ENCODE measurements around the gene FAAP20. TPM values are rescaled to one million over a fixed set of nuclear protein-coding genes. Genes with fewer than 3 reads are reported as not detected.
A peak's percentile ranks its signal among the peaks of the same experiment; 100 is the strongest.

The FAAP20 gene
- polyA plus RNA-seq, 2 of the 4 experiments (the other 2 are of a cell fraction) = 5.1 to 26.0 TPM

DNA sequence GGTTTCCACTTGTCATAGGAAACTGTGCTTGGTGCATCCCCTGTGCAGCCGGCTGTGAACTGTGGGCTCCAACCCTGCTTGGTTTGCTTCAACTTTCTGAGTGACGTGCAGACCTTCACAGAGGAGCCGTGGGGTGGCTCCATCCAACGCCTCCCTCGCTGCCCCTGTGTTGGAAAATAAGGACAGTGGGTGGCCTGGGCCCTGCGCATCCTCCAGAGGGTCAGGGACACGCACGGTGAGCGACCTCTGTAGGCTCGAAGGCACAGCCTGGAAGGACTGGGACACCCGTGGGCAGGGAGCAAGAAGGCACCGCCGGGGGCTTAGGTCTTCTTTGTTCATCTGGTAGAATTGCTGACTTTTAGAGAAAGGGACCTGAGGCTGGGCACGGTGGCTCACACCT is 6.5 kb upstream of the FAAP20 start:
- no peak overlapping the region for H3K4me2 ChIP-seq
- POLR2A ChIA-PET = no interaction called here
- FAIRE-seq (no peak), DNase-seq (ENCODE audit: low read depth in 1 of 2, low spot score in 1 of 2) (no peak), ATAC-seq (no peak)
- no peak overlapping the region for H3K4me3 ChIP-seq
- no peaks in the 10 kb centered on the region for H3K9me3 ChIP-seq
- CTCF ChIA-PET = interaction anchor here (10.4 kb wide), 1 partner anchor 183 kb away, joined by 267 read pairs; the partner anchor contains the start of genes MORN1 and RER1
- H3K27ac ChIP-seq = no peak overlapping the region
- H3K4me1 ChIP-seq = peaks cover 17% of the 10 kb centered on the region
- TF ChIP-seq RFX5 (IDR thresholded peaks at IDR 0.05) (no peak), CHD4 (IDR thresholded peaks at IDR 0.05; ENCODE audit: borderline replicate concordance) (no peak), EP300 (IDR thresholded peaks at IDR 0.05) (no peak), TFCP2L1 (CRISPR knock-in tag; IDR thresholded peaks at IDR 0.05) (no peak), RARB (CRISPR knock-in tag; IDR thresholded peaks at IDR 0.05) (no peak), ZFP36 (IDR thresholded peaks at IDR 0.05; ENCODE audit: borderline replicate concordance, partially characterized antibody) (no peak), NPAS2 (CRISPR knock-in tag; IDR thresholded peaks at IDR 0.05; ENCODE audit: borderline replicate concordance) (no peak), GATA3 (IDR thresholded peaks at IDR 0.05; ENCODE audit: borderline replicate concordance) (no peak)
- 89% methylated on average over 6 of the region's 14 CpGs for WGBS (ENCODE audit: missing lambda C conversion rate)

DNA sequence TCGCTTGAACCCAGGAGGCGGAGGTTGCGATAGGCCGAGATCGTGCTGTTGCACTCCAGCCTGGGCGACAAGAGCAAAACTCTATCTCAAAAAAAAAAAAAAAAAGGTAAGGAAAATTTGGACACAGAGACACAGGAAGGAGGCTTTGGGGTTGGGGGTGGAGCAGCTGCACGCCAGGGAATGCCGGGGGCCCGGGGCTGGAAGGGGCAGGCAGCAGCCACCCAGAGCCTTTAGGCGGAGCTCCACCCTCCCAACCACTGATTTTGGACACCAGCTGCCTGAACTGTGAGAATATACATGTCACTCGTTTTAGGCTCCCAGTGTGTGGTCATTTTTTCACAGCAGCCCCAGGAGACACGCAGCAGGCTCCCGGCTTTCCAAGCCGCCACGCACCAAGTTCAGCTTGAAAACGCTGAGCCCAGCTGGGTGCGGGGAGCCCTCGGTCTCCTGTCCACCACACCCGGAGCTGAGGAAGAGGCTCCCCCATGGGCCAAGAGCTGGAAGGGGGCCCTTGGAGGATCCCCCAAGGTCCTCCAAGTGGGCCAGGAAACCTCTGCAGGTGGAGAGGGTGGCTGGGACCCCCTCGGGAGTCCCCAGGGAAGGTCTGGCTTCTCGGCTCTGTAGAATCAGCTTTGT is 5.9 kb upstream of the FAAP20 start:
- no peak for FAIRE-seq

DNA sequence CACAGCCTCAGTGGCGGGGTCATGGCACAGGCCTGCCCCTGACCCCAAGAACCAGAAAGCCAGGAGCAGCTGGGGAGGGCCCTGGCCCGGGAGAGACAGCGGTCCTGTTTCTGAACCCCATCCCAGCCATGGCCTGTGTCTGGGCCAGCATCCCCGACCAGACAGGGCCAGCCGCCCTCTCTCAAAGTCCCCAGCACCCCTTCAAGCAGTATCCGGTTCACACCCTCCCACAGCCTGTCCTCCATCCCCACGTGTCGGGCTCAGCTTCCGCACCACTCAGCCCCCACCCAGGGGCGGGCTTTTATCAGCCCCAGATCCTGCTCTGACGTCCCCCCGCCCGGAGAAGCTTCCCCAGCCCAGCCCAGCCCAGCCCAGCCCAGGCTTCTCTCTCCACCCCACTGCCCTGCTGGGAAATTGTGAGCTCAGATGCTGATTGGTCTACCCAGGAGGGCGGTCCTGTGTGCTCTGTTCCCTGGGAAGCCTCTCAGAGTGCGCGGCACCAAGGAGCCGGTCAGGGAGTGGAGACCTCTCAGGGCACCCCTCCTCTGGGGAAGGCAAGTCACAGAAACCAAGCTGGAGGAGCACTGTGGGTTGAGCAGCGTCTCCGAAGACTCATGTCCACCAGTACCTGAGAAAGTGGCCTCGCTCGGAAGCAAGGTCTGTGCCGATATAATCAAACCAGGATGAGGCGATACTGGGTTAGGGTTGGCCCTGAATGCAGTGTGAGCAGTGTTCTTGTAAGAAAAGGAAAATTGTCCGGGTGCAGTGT is 4.7 kb upstream of the FAAP20 start:
- no peaks in the 10 kb centered on the region for H3K9me3 ChIP-seq
- FAIRE-seq (no peak), DNase-seq (ENCODE audit: low read depth in 1 of 2, low spot score in 1 of 2) (peak; percentile 77 to 91), ATAC-seq (peak; percentile 60 to 87)
- peaks cover 12% of the 10 kb centered on the region for H3K4me1 ChIP-seq
- peak overlapping the region; percentile 41 for H3K4me3 ChIP-seq
- H3K27ac ChIP-seq = peak overlapping the region; percentile 65 to 86
- TF ChIP-seq, protein P1, sequence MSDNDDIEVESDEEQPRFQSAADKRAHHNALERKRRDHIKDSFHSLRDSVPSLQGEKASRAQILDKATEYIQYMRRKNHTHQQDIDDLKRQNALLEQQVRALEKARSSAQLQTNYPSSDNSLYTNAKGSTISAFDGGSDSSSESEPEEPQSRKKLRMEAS (IDR thresholded peaks at IDR 0.05) = peak; percentile 30; the same call in 1 of the 2 replicates
- TF ChIP-seq PHF8 (IDR thresholded peaks at IDR 0.05; ENCODE audit: borderline replicate concordance, low read depth) = no peak
- TF ChIP-seq POLR2A (IDR thresholded peaks at IDR 0.05; ENCODE audit: low read length) = peak; percentile 41
- 35% methylated on average over 20 of the region's 24 CpGs for WGBS (ENCODE audit: missing lambda C conversion rate)
- POLR2A ChIA-PET = interaction anchor here (0.6 to 1.2 kb wide), 5 partner anchors 10 to 192 kb away, joined by 3 to 6 read pairs (median 4); partner anchors contain the start of genes MORN1 and RER1
- CTCF ChIA-PET = interaction anchor here (0.7 to 10.4 kb wide), 3 partner anchors 13 to 185 kb away, joined by 3 to 267 read pairs (median 4); partner anchors contain the start of genes MORN1 and RER1
- peak overlapping the region; percentile 61 for H3K4me2 ChIP-seq

More for the DNA sequence above, 5.9 kb upstream of the FAAP20 start:
- ChIA-PET CTCF (interaction anchor here (0.6 to 10.4 kb wide), 3 partner anchors 57 to 184 kb away, joined by 3 to 267 read pairs (median 4); partner anchors contain the start of genes MORN1 and RER1), POLR2A (no interaction called here)
- ATAC-seq (no peak), DNase-seq (ENCODE audit: low read depth in 1 of 2, low spot score in 1 of 2) (no peak)
- WGBS (ENCODE audit: missing lambda C conversion rate) = 86% methylated on average over 17 of the region's 21 CpGs
- Histone ChIP-seq H3K4me1 (peaks cover 15% of the 10 kb centered on the region), H3K4me2 (no peak overlapping the region; the same call in 2 of the 3 replicates), H3K27ac (no peak overlapping the region), H3K4me3 (no peak overlapping the region), H3K9me3 (no peaks in the 10 kb centered on the region)
- TF ChIP-seq ESRRA (IDR thresholded peaks at IDR 0.05; ENCODE audit: borderline replicate concordance, low read length) = no peak
- no peak for TF ChIP-seq RAD21 (conservative IDR thresholded peaks at IDR 0.05 in 1 of 2, IDR thresholded peaks at IDR 0.05 in 1 of 2)
- TF ChIP-seq SREBF2 (IDR thresholded peaks at IDR 0.05) = no peak
- TF ChIP-seq ZSCAN20 (CRISPR knock-in tag; IDR thresholded peaks at IDR 0.05) = no peak
- TF ChIP-seq, protein P2, sequence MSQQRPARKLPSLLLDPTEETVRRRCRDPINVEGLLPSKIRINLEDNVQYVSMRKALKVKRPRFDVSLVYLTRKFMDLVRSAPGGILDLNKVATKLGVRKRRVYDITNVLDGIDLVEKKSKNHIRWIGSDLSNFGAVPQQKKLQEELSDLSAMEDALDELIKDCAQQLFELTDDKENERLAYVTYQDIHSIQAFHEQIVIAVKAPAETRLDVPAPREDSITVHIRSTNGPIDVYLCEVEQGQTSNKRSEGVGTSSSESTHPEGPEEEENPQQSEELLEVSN (IDR thresholded peaks at IDR 0.05; ENCODE audit: borderline replicate concordance, low read depth) = no peak
- no peak for TF ChIP-seq MAZ (IDR thresholded peaks at IDR 0.05; ENCODE audit: borderline replicate concordance, low read depth, low read length)
- TF ChIP-seq BHLHE40 (IDR thresholded peaks at IDR 0.05; ENCODE audit: low read depth, low read length) = no peak
- TF ChIP-seq HOXB5 (CRISPR knock-in tag; IDR thresholded peaks at IDR 0.05) = no peak
- no peak for TF ChIP-seq CEBPB (IDR thresholded peaks at IDR 0.05)
- TF ChIP-seq, protein P3, sequence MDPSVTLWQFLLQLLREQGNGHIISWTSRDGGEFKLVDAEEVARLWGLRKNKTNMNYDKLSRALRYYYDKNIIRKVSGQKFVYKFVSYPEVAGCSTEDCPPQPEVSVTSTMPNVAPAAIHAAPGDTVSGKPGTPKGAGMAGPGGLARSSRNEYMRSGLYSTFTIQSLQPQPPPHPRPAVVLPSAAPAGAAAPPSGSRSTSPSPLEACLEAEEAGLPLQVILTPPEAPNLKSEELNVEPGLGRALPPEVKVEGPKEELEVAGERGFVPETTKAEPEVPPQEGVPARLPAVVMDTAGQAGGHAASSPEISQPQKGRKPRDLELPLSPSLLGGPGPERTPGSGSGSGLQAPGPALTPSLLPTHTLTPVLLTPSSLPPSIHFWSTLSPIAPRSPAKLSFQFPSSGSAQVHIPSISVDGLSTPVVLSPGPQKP (IDR thresholded peaks at IDR 0.05; ENCODE audit: low read depth, low read length) = no peak
- no peak for TF ChIP-seq CBX2 (IDR thresholded peaks at IDR 0.05; ENCODE audit: borderline replicate concordance, low read depth)
- TF ChIP-seq ZFP36 (IDR thresholded peaks at IDR 0.05; ENCODE audit: borderline replicate concordance, partially characterized antibody) = no peak
- no peak for TF ChIP-seq RCOR1 (IDR thresholded peaks at IDR 0.05; ENCODE audit: low read depth, low read length)
- TF ChIP-seq HOXB13 (CRISPR knock-in tag; IDR thresholded peaks at IDR 0.05; ENCODE audit: low read depth) = no peak
- no peak for TF ChIP-seq MAFK (IDR thresholded peaks at IDR 0.05; ENCODE audit: partially characterized antibody)
- TF ChIP-seq RFX5 (IDR thresholded peaks at IDR 0.05) = no peak
- no peak for TF ChIP-seq EP300 (IDR thresholded peaks at IDR 0.05)
- no peak for TF ChIP-seq NPAS2 (CRISPR knock-in tag; IDR thresholded peaks at IDR 0.05; ENCODE audit: borderline replicate concordance)
- TF ChIP-seq ZC3H11A (IDR thresholded peaks at IDR 0.05) = no peak
- TF ChIP-seq KDM5A (IDR thresholded peaks at IDR 0.05) = no peak
